Fibroblast of villous mesenchyme (primary cell): ENCODE results near the gene ZPLD1. TPM values are rescaled to one million over a fixed set of nuclear protein-coding genes. Genes with fewer than 3 reads are reported as not detected.

Experiments
- DNase-seq: peaks from one replicate; pipeline ENCODE4 v3.0.0-alpha.2; 2010; ENCODE audit warnings: low read depth
- H3K4me3 ChIP-seq: 2 replicates; pipeline ENCODE4 v1.5.1; 2011; ENCODE audit warnings: low read depth, mild to moderate bottlenecking, low read length
- CTCF ChIP-seq: IDR thresholded peaks from 2 replicates; pipeline ENCODE4 v1.5.1; 2012; ENCODE audit warnings: low read depth, mild to moderate bottlenecking, low read length; ENCODE audit not compliant: insufficient read depth
- total RNA-seq: library from RNA; depleted of rRNA; stranded (reverse); fragments of >200 nt; gene quantifications from 2 replicates; pipeline ENCODE4 v1.2.3, GENCODE V29; 2012

The ZPLD1 gene
- total RNA-seq, 1 donor, result 0.43 TPM

DNA sequence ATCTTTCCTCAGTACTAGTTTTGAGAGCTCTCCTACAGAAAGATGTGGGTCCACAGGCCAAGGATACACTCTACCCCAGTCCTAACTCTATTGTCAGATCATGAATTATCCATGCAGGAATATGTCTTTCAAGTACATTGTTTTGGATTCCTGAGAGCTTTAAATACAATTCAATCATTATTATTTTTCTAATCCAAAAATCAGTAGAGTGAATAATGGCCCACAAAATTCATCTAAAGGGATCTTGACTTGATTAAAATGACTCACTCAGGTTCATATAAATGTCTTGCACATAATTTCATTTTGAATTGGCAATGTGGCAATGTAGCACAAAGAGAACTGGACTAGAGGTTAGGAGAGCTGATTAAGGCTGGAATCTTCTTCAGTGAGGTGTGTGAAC lies 93.9 kb downstream of the ZPLD1 start:
- no peak overlapping the region for H3K4me3 ChIP-seq
- no peak for DNase-seq
- TF ChIP-seq CTCF, result no peak
